ENCODE measurements around the gene LMF1. TPM values are rescaled to one million over a fixed set of nuclear protein-coding genes. Genes with fewer than 3 reads are reported as not detected.

The LMF1 gene
- total RNA-seq, 1 experiment from 2014 or later = 12.2 TPM

DNA sequence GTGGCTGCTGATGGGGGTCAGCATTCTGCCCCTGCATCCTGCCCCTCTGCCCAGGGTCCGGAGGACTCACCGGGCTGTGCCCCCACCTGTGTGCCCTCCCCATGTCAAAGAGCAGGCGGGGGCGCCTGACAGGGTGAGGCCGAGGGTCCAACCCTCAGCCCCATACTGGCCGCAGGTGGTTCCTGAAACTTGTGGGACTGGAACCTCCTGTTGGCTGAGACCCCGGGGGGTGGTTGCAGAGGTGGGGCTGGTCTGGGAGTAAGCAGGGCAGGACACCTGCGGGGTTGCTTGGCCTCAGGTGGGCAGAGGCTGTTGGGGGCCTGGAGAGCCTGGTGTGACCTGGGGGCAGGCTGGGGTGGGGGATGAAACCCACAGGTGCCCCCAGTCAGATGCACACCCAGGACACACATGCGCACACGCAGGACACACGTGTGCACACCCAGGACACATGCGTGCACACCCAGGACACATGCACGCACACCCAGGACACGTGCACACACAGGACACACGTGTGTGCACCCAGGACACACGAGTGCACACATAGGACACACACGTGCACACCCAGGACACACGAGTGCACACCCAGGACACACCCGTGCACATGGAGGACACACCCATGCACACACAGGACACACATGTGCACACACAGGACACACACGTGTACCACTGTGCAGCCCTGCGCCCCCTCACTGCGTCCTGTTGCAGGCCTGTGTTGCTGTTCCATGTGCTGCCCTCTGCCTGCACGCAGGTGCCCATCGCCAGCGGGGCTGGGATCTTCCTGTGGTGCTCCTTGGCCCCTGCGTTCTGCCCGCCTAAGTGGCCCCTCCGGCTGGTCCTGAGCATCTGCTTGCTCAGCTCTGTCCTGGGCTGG lies 42.2 kb upstream of the LMF1 start:
- H3K4me2 ChIP-seq (ENCODE audit: low read depth, low read length, poor library complexity, severe bottlenecking) = no peak overlapping the region
- no peaks in the 10 kb centered on the region for H3K9me3 ChIP-seq (ENCODE audit: low read length)
- H3K36me3 ChIP-seq (ENCODE audit: insufficient read depth, low read length) = no peaks in the 10 kb centered on the region
- no peak overlapping the region for H3K4me3 ChIP-seq (ENCODE audit: low read length)
- no peak overlapping the region for H2AFZ ChIP-seq (ENCODE audit: low read length)
- no peaks in the 10 kb centered on the region for H3K4me1 ChIP-seq (ENCODE audit: low read length)
- H3K79me2 ChIP-seq (ENCODE audit: low read length) = no peaks in the 10 kb centered on the region
- no peak overlapping the region for H3K27ac ChIP-seq (ENCODE audit: low read length)
- H3K27me3 ChIP-seq (ENCODE audit: low read length) = no peaks in the 10 kb centered on the region
- no peaks in the 10 kb centered on the region for H3K9me2 ChIP-seq (replicated peaks; ENCODE audit: insufficient read depth, low read length)
- H4K20me1 ChIP-seq (ENCODE audit: insufficient read depth, low read depth, low read length) = no peaks in the 10 kb centered on the region
- H3K9ac ChIP-seq (ENCODE audit: low read length) = no peak overlapping the region
- DNase-seq = peak; percentile 42

DNA sequence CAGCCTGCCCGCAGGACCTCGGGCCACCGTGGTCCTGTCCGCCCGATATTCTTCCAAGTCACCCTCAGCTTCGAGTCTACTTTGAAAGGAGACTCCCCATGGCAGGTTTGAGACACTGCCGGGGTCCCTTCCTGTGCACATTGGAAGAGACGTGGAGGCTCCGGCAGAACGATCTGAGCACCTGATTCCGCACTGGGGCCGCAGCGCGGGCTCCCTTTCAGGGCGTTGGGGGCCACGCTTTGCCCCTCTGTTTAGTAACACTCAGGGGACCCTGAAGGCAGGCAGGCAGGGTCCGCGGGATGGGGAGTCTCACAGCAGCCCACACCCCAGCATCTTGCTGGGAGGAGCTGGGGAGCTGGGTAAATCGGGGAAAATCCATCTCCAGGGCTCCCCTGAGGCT lies 41.4 kb upstream of the LMF1 start:
- Histone ChIP-seq H4K20me1 (ENCODE audit: insufficient read depth, low read depth, low read length) (no peaks in the 10 kb centered on the region), H3K4me3 (ENCODE audit: low read length) (no peak overlapping the region), H3K79me2 (ENCODE audit: low read length) (no peaks in the 10 kb centered on the region), H3K27ac (ENCODE audit: low read length) (no peak overlapping the region), H3K9me3 (ENCODE audit: low read length) (no peaks in the 10 kb centered on the region), H2AFZ (ENCODE audit: low read length) (no peak overlapping the region), H3K36me3 (ENCODE audit: insufficient read depth, low read length) (no peaks in the 10 kb centered on the region), H3K4me1 (ENCODE audit: low read length) (no peaks in the 10 kb centered on the region), H3K9ac (ENCODE audit: low read length) (no peak overlapping the region), H3K9me2 (replicated peaks; ENCODE audit: insufficient read depth, low read length) (no peaks in the 10 kb centered on the region), H3K4me2 (ENCODE audit: low read depth, low read length, poor library complexity, severe bottlenecking) (no peak overlapping the region), H3K27me3 (ENCODE audit: low read length) (no peaks in the 10 kb centered on the region)
- no peak for DNase-seq

DNA sequence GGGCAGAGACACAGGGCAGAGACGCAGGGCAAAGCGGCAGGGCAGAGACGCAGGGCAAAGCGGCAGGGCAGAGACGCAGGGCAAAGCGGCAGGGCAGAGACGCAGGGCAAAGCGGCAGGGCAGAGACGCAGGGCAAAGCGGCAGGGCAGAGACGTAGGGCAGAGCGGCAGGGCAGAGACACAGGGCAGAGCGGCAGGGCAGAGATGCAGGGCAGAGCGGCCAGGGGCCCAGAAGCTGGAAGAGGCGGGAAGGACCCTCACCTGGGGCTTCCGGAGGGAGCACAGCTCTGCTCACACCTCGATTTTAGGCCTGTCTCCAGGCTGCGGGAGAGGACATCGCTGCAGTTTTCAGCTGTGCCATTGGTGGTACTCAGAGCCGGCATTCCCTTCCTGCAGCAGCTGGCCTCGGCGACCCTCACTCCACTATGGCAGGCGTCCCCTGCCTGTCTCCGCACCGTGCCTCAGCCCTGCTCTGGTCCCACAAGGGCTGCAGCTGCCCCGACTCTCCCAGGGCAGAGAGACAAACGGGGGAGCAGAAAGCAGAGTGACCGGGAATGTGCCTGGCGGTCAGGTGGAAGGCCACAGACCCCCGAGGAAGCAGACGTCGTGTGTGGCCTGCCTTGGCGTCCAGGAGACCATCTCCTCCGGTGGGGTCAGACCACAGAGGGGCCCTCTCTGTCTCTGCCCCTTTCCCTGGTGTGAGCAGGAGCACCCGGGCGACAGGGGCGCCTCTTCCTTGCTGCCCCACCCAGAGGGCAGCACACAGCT lies 40.7 kb upstream of the LMF1 start:
- no peak overlapping the region for H3K4me2 ChIP-seq (ENCODE audit: low read depth, low read length, poor library complexity, severe bottlenecking)
- no peaks in the 10 kb centered on the region for H4K20me1 ChIP-seq (ENCODE audit: insufficient read depth, low read depth, low read length)
- no peaks in the 10 kb centered on the region for H3K36me3 ChIP-seq (ENCODE audit: insufficient read depth, low read length)
- no peaks in the 10 kb centered on the region for H3K27me3 ChIP-seq (ENCODE audit: low read length)
- DNase-seq = no peak
- no peak overlapping the region for H3K9ac ChIP-seq (ENCODE audit: low read length)
- H3K79me2 ChIP-seq (ENCODE audit: low read length) = no peaks in the 10 kb centered on the region
- no peaks in the 10 kb centered on the region for H3K9me2 ChIP-seq (replicated peaks; ENCODE audit: insufficient read depth, low read length)
- no peak overlapping the region for H3K27ac ChIP-seq (ENCODE audit: low read length)
- H3K4me3 ChIP-seq (ENCODE audit: low read length) = no peak overlapping the region
- H3K4me1 ChIP-seq (ENCODE audit: low read length) = no peaks in the 10 kb centered on the region
- H3K9me3 ChIP-seq (ENCODE audit: low read length) = no peaks in the 10 kb centered on the region
- no peak overlapping the region for H2AFZ ChIP-seq (ENCODE audit: low read length)

DNA sequence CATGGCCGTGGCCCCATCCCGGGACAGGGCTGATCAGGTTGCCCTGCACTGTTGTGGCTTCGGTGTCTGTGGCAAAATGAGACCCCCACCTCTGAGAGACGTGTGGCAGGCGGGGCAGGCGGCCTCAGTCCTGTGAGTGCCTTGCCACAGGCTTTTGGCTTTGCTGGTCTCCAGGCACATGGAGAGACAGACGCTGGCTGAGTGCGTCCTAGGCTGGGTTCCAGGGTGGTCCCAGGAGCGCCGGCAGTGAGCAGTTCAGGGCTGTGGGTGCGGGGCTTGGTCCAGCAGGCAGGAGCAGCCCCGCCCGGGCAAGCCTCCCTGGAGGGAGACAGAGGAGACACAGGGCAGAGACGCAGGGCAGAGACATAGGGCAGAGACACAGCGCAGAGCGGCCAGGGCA lies 40.0 kb upstream of the LMF1 start:
- no peak overlapping the region for H3K4me3 ChIP-seq (ENCODE audit: low read length)
- H3K27ac ChIP-seq (ENCODE audit: low read length) = no peak overlapping the region
- H3K9me2 ChIP-seq (replicated peaks; ENCODE audit: insufficient read depth, low read length) = no peaks in the 10 kb centered on the region
- no peaks in the 10 kb centered on the region for H4K20me1 ChIP-seq (ENCODE audit: insufficient read depth, low read depth, low read length)
- no peak overlapping the region for H2AFZ ChIP-seq (ENCODE audit: low read length)
- no peaks in the 10 kb centered on the region for H3K9me3 ChIP-seq (ENCODE audit: low read length)
- no peaks in the 10 kb centered on the region for H3K79me2 ChIP-seq (ENCODE audit: low read length)
- no peak overlapping the region for H3K9ac ChIP-seq (ENCODE audit: low read length)
- no peak overlapping the region for H3K4me2 ChIP-seq (ENCODE audit: low read depth, low read length, poor library complexity, severe bottlenecking)
- H3K4me1 ChIP-seq (ENCODE audit: low read length) = no peaks in the 10 kb centered on the region
- no peaks in the 10 kb centered on the region for H3K36me3 ChIP-seq (ENCODE audit: insufficient read depth, low read length)
- no peak for DNase-seq
- H3K27me3 ChIP-seq (ENCODE audit: low read length) = no peaks in the 10 kb centered on the region

DNA sequence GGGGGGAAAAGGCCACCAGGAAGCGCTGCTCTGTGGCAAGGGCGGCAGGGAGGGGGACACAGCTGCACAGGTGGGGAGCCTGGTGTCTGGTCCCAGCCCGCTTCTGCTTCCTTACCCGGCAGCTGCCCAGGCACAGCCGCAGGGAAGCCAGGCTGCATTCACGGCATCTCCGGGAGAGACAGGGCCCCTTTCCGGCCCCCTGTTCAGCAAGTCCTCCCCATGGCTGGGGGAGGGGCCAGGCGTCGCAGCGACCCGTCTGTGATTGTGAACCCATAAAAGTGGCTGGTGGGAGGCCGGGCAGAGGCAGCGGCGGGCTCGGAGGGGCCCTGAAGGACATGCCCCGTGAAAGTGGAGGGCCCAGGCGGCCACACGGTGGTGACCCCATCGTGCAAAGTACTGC lies 39.5 kb upstream of the LMF1 start:
- no peak overlapping the region for H3K27ac ChIP-seq (ENCODE audit: low read length)
- H3K9me2 ChIP-seq (replicated peaks; ENCODE audit: insufficient read depth, low read length) = no peaks in the 10 kb centered on the region
- H3K4me3 ChIP-seq (ENCODE audit: low read length) = no peak overlapping the region
- H3K4me1 ChIP-seq (ENCODE audit: low read length) = no peaks in the 10 kb centered on the region
- H4K20me1 ChIP-seq (ENCODE audit: insufficient read depth, low read depth, low read length) = no peaks in the 10 kb centered on the region
- H3K4me2 ChIP-seq (ENCODE audit: low read depth, low read length, poor library complexity, severe bottlenecking) = no peak overlapping the region
- H3K9me3 ChIP-seq (ENCODE audit: low read length) = no peaks in the 10 kb centered on the region
- no peaks in the 10 kb centered on the region for H3K27me3 ChIP-seq (ENCODE audit: low read length)
- H2AFZ ChIP-seq (ENCODE audit: low read length) = no peak overlapping the region
- no peak for DNase-seq
- no peaks in the 10 kb centered on the region for H3K36me3 ChIP-seq (ENCODE audit: insufficient read depth, low read length)
- H3K79me2 ChIP-seq (ENCODE audit: low read length) = no peaks in the 10 kb centered on the region
- no peak overlapping the region for H3K9ac ChIP-seq (ENCODE audit: low read length)

DNA sequence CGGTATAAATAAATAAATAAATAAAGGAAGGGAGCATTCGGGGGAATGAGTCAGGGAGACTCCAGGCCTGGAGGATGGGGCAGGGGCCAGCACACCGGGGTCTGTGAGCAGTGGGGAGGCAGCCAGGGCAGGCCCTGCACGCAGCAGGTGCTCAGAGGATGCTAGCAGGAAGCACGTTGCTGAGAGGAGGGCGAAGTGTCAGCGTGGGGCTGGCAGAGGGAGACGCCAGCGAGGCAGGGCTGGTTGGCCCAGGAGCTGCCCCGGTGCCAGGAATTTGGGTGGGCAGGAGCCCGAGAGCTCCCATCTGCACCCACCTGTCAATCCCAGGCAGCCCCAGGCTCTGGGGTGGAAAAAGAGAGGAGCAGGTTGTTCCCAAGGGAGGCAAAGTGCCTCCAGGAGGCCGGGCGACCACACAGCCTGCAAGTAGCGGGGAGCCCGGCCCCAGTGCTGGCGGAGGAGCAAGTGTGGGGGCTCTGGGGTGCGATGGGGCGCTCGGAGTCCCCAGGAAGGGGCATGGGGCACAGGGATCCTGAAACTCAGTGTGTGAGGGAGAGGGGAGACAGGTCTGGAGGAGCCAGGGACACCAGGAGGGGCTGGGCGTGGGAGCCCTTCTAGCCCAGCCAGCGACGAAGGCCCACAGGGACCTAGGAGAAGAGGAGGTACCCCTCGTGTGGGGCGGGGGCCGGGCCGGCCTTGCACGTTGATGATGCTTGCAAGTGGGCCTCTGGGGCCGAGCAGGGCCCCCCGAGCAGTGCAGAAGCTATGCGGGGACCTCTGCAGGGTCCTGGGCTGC lies 38.8 kb upstream of the LMF1 start:
- Histone ChIP-seq H3K9me2 (replicated peaks; ENCODE audit: insufficient read depth, low read length) (no peaks in the 10 kb centered on the region), H3K4me1 (ENCODE audit: low read length) (no peaks in the 10 kb centered on the region), H3K27me3 (ENCODE audit: low read length) (no peaks in the 10 kb centered on the region), H4K20me1 (ENCODE audit: insufficient read depth, low read depth, low read length) (no peaks in the 10 kb centered on the region), H3K36me3 (ENCODE audit: insufficient read depth, low read length) (no peaks in the 10 kb centered on the region), H3K79me2 (ENCODE audit: low read length) (no peaks in the 10 kb centered on the region), H3K27ac (ENCODE audit: low read length) (no peak overlapping the region), H3K9ac (ENCODE audit: low read length) (no peak overlapping the region), H2AFZ (ENCODE audit: low read length) (no peak overlapping the region), H3K9me3 (ENCODE audit: low read length) (no peaks in the 10 kb centered on the region), H3K4me3 (ENCODE audit: low read length) (no peak overlapping the region), H3K4me2 (ENCODE audit: low read depth, low read length, poor library complexity, severe bottlenecking) (no peak overlapping the region)
- DNase-seq = no peak

DNA sequence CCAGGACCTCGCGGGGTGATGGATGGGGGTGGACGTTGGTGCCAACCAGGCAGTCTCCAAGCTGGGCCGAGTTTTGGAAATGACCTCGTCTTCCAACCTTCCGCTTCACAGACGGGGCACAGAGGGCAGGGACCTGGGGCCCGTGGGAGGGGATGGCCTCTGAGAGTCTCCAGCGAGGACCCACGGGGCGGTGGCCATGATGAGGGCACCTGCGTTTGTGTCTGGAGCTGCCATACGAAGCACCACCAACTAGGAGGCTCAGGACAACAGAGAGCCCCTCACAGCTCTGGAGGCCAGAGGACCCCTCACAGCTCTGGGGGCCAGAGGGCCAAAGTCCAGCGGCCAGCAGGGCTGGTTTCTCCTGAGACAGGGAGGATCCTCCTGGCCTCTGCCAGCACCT lies 37.3 kb upstream of the LMF1 start:
- no peaks in the 10 kb centered on the region for H3K79me2 ChIP-seq (ENCODE audit: low read length)
- H4K20me1 ChIP-seq (ENCODE audit: insufficient read depth, low read depth, low read length) = no peaks in the 10 kb centered on the region
- H3K9me2 ChIP-seq (replicated peaks; ENCODE audit: insufficient read depth, low read length) = no peaks in the 10 kb centered on the region
- no peak overlapping the region for H3K27ac ChIP-seq (ENCODE audit: low read length)
- H3K9me3 ChIP-seq (ENCODE audit: low read length) = no peaks in the 10 kb centered on the region
- H3K4me3 ChIP-seq (ENCODE audit: low read length) = no peak overlapping the region
- H3K27me3 ChIP-seq (ENCODE audit: low read length) = no peaks in the 10 kb centered on the region
- DNase-seq = no peak
- no peak overlapping the region for H3K4me2 ChIP-seq (ENCODE audit: low read depth, low read length, poor library complexity, severe bottlenecking)
- no peak overlapping the region for H2AFZ ChIP-seq (ENCODE audit: low read length)
- no peaks in the 10 kb centered on the region for H3K4me1 ChIP-seq (ENCODE audit: low read length)
- H3K36me3 ChIP-seq (ENCODE audit: insufficient read depth, low read length) = no peaks in the 10 kb centered on the region
- no peak overlapping the region for H3K9ac ChIP-seq (ENCODE audit: low read length)

DNA sequence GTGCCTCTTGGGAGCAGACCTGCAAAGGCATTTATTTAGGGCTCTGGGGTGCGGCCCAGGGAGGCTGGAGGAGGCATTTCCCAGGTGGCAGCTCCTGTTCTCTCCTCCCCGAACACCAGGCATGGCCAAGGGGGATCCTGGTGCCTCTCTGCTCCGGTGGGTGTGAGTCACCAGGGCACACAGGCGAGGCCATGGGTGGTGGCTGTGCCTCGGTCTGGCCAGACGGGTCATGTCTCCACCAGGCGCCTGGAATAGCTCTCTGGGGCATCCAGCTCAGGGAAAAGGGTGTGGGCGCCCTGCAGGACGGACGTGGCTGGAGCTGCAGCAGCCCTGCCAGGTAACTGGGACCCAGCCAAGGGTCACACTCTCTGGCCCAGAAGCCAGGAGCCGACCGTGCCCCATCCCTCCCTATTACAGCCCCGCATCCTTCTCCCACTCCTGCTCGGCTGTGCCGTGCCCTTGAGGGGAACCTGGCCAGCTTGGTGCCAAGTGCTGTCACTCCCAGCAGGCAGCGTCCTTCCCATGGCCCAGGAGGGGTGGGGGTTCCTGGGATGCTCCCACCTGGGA lies 36.6 kb upstream of the LMF1 start:
- H3K4me1 ChIP-seq (ENCODE audit: low read length) = no peaks in the 10 kb centered on the region
- H3K9me2 ChIP-seq (replicated peaks; ENCODE audit: insufficient read depth, low read length) = no peaks in the 10 kb centered on the region
- H3K79me2 ChIP-seq (ENCODE audit: low read length) = no peaks in the 10 kb centered on the region
- H3K4me2 ChIP-seq (ENCODE audit: low read depth, low read length, poor library complexity, severe bottlenecking) = no peak overlapping the region
- no peak overlapping the region for H3K9ac ChIP-seq (ENCODE audit: low read length)
- no peak overlapping the region for H3K4me3 ChIP-seq (ENCODE audit: low read length)
- H3K27me3 ChIP-seq (ENCODE audit: low read length) = no peaks in the 10 kb centered on the region
- H2AFZ ChIP-seq (ENCODE audit: low read length) = no peak overlapping the region
- H4K20me1 ChIP-seq (ENCODE audit: insufficient read depth, low read depth, low read length) = no peaks in the 10 kb centered on the region
- no peaks in the 10 kb centered on the region for H3K9me3 ChIP-seq (ENCODE audit: low read length)
- H3K27ac ChIP-seq (ENCODE audit: low read length) = no peak overlapping the region
- DNase-seq = no peak
- no peaks in the 10 kb centered on the region for H3K36me3 ChIP-seq (ENCODE audit: insufficient read depth, low read length)
